Measurements from ENCODE around the gene AKR7A3. TPM values are rescaled to one million over a fixed set of nuclear protein-coding genes. Genes with fewer than 3 reads are reported as not detected.
"Not testable (repeated sequence)": the region's sequence is repeated elsewhere in the genome, so short reads cannot be mapped to it uniquely, and the experiment has no call there.

AKR7A3 gene
- total RNA-seq, 1 donor from 2014 or later, result 0.20 TPM

GRCh38 chr1:19287436-19288185, 959 bp downstream of the AKR7A3 start:
- H3K27ac ChIP-seq (ENCODE audit: low read depth, low read length), result no peak overlapping the region
- FAIRE-seq, result no peak

GRCh38 chr1:19285807-19286206, 2.8 kb downstream of the AKR7A3 start:
- H3K36me3 ChIP-seq (ENCODE audit: insufficient read depth, low read length); H3K9me3 Mint-ChIP-seq (ENCODE audit: unreplicated experiment); DNase-seq (ENCODE audit: low read depth); H4K20me1 ChIP-seq (ENCODE audit: insufficient read depth, low read length); H3K79me2 ChIP-seq (ENCODE audit: insufficient read depth, low read length); H3K9me3 ChIP-seq (ENCODE audit: insufficient read depth, low read depth, low read length); H3K4me1 ChIP-seq (ENCODE audit: insufficient read depth, low read length); H3K4me3 ChIP-seq (ENCODE audit: insufficient read depth, low read depth, low read length); H3K27me3 ChIP-seq (ENCODE audit: insufficient read depth, low read length); FAIRE-seq; H3K4me1 Mint-ChIP-seq (ENCODE audit: low read depth, unreplicated experiment); H3K27ac Mint-ChIP-seq (ENCODE audit: unreplicated experiment); H2AFZ ChIP-seq (ENCODE audit: low read depth, low read length); H3K4me2 ChIP-seq (ENCODE audit: low read length); H3K4me3 Mint-ChIP-seq (ENCODE audit: unreplicated experiment); H3K27ac ChIP-seq (ENCODE audit: low read depth, low read length); H3K9ac ChIP-seq (ENCODE audit: low read length): not testable (repeated sequence)
- H3K36me3 Mint-ChIP-seq (ENCODE audit: low read depth, unreplicated experiment), result peaks cover 13% of the 10 kb centered on the region
- peaks cover 19% of the 10 kb centered on the region for H3K27me3 Mint-ChIP-seq (ENCODE audit: low read depth, unreplicated experiment)

More at GRCh38 chr1:19287436-19288185, 959 bp downstream of the AKR7A3 start:
- Mint-ChIP-seq H3K27ac (ENCODE audit: unreplicated experiment) (no peak overlapping the region), H3K36me3 (ENCODE audit: low read depth, unreplicated experiment) (peaks cover 5% of the 10 kb centered on the region), H3K4me1 (ENCODE audit: low read depth, unreplicated experiment) (no peaks in the 10 kb centered on the region), H3K27me3 (ENCODE audit: low read depth, unreplicated experiment) (peaks cover 19% of the 10 kb centered on the region), H3K4me3 (ENCODE audit: unreplicated experiment) (no peak overlapping the region), H3K9me3 (ENCODE audit: unreplicated experiment) (no peaks in the 10 kb centered on the region)
- H3K4me2 ChIP-seq (ENCODE audit: low read length), result no peak overlapping the region
- DNase-seq (ENCODE audit: low read depth), result no peak
- H3K79me2 ChIP-seq (ENCODE audit: insufficient read depth, low read length), result no peaks in the 10 kb centered on the region
- H4K20me1 ChIP-seq (ENCODE audit: insufficient read depth, low read length), result peaks cover 6% of the 10 kb centered on the region
- no peaks in the 10 kb centered on the region for H3K9me3 ChIP-seq (ENCODE audit: insufficient read depth, low read depth, low read length)
- H3K4me3 ChIP-seq (ENCODE audit: insufficient read depth, low read depth, low read length), result no peak overlapping the region
- no peaks in the 10 kb centered on the region for H3K27me3 ChIP-seq (ENCODE audit: insufficient read depth, low read length)
- no peaks in the 10 kb centered on the region for H3K4me1 ChIP-seq (ENCODE audit: insufficient read depth, low read length)
- H2AFZ ChIP-seq (ENCODE audit: low read depth, low read length), result no peak overlapping the region
- H3K36me3 ChIP-seq (ENCODE audit: insufficient read depth, low read length), result no peaks in the 10 kb centered on the region
- H3K9ac ChIP-seq (ENCODE audit: low read length), result no peak overlapping the region
- TF ChIP-seq CTCF (IDR thresholded peaks at IDR 0.05; ENCODE audit: insufficient read depth, low read depth, low read length), result no peak
- TF ChIP-seq EZH2 (IDR thresholded peaks at IDR 0.05; ENCODE audit: insufficient read depth, low read length), result no peak

- not testable (repeated sequence) for H3K4me2 ChIP-seq (ENCODE audit: low read length); H3K27ac Mint-ChIP-seq (ENCODE audit: unreplicated experiment); H4K20me1 ChIP-seq (ENCODE audit: insufficient read depth, low read length); H3K4me3 Mint-ChIP-seq (ENCODE audit: unreplicated experiment); H3K9me3 ChIP-seq (ENCODE audit: insufficient read depth, low read depth, low read length); H3K27me3 ChIP-seq (ENCODE audit: insufficient read depth, low read length); H3K4me3 ChIP-seq (ENCODE audit: insufficient read depth, low read depth, low read length); FAIRE-seq; H3K79me2 ChIP-seq (ENCODE audit: insufficient read depth, low read length); H2AFZ ChIP-seq (ENCODE audit: low read depth, low read length); H3K4me1 Mint-ChIP-seq (ENCODE audit: low read depth, unreplicated experiment); H3K9ac ChIP-seq (ENCODE audit: low read length); H3K27ac ChIP-seq (ENCODE audit: low read depth, low read length); DNase-seq (ENCODE audit: low read depth); H3K9me3 Mint-ChIP-seq (ENCODE audit: unreplicated experiment); H3K4me1 ChIP-seq (ENCODE audit: insufficient read depth, low read length); H3K36me3 ChIP-seq (ENCODE audit: insufficient read depth, low read length)
- H3K36me3 Mint-ChIP-seq (ENCODE audit: low read depth, unreplicated experiment), result peaks cover 13% of the 10 kb centered on the region
- peaks cover 19% of the 10 kb centered on the region for H3K27me3 Mint-ChIP-seq (ENCODE audit: low read depth, unreplicated experiment)
Measured at GRCh38 chr1:19285366-19285765, 3.2 kb downstream of the AKR7A3 start.

All from astrocyte (in vitro differentiated cells and primary cell).